H9 (cell line): Measurements from ENCODE around the gene KRT86. TPM values are rescaled to one million over a fixed set of nuclear protein-coding genes. Genes with fewer than 3 reads are reported as not detected.
A peak's percentile ranks its signal among the peaks of the same experiment; 100 is the strongest.

Experiments
- DNase-seq: peaks from one replicate; pipeline ENCODE4 v3.0.0-alpha.2; 2017
- H2AFZ ChIP-seq: one replicate; pipeline ENCODE4 v1.6.1; 2013; ENCODE audit warnings: mild to moderate bottlenecking, low read length, control low read depth, moderate library complexity
- H2AK5ac ChIP-seq: 2 replicates; pipeline ENCODE4 v1.6.1; 2013; ENCODE audit warnings: low read length, control low read depth, mixed read lengths; ENCODE audit not compliant: insufficient read length
- H2BK120ac ChIP-seq: one replicate; pipeline ENCODE4 v1.6.1; 2013; ENCODE audit warnings: low read depth, mild to moderate bottlenecking, low read length, control low read depth, inconsistent platforms; ENCODE audit not compliant: poor library complexity, severe bottlenecking
- H2BK12ac ChIP-seq: 2 replicates; pipeline ENCODE4 v1.6.1; 2013; ENCODE audit warnings: low read length, control low read depth, mixed read lengths, low read depth; ENCODE audit not compliant: insufficient read length
- H2BK15ac ChIP-seq: 2 replicates; pipeline ENCODE4 v1.6.1; 2013; ENCODE audit warnings: low read depth, low read length, control low read depth
- H2BK20ac ChIP-seq: one replicate; pipeline ENCODE4 v1.6.1; 2013; ENCODE audit warnings: low read depth, mild to moderate bottlenecking, low read length, control low read depth, inconsistent platforms; ENCODE audit not compliant: poor library complexity, severe bottlenecking
- H2BK5ac ChIP-seq: 2 replicates; pipeline ENCODE4 v1.6.1; 2013; ENCODE audit warnings: low read length, control low read depth, mixed read lengths; ENCODE audit not compliant: insufficient read length
- H3K14ac ChIP-seq: 2 replicates; pipeline ENCODE4 v1.6.1; 2013; ENCODE audit warnings: low read length, control low read depth; ENCODE audit not compliant: insufficient read depth
- H3K18ac ChIP-seq: 2 replicates; pipeline ENCODE4 v1.6.1; 2013; ENCODE audit warnings: low read depth, mild to moderate bottlenecking, mixed read lengths, low read length, control low read depth; ENCODE audit not compliant: insufficient read length
- H3K23ac ChIP-seq: 2 replicates; pipeline ENCODE4 v1.6.1; 2013; ENCODE audit warnings: low read length, control low read depth, mixed read lengths, low read depth; ENCODE audit not compliant: insufficient read length
- H3K23me2 ChIP-seq: 2 replicates; pipeline ENCODE4 v1.6.1; 2013; ENCODE audit warnings: low read depth, mild to moderate bottlenecking, mixed read lengths, low read length, control low read depth; ENCODE audit not compliant: insufficient read length, poor library complexity, severe bottlenecking
- H3K27ac ChIP-seq: 2 replicates; pipeline ENCODE4 v1.5.1; 2013; ENCODE audit warnings: low read length, control low read depth, mixed read lengths, low read depth; ENCODE audit not compliant: insufficient read length
- H3K27me3 ChIP-seq: 2 replicates; pipeline ENCODE4 v1.6.1; 2013; ENCODE audit warnings: low read length, control low read depth, inconsistent platforms; ENCODE audit not compliant: insufficient read depth
- H3K4ac ChIP-seq: 2 replicates; pipeline ENCODE4 v1.6.1; 2013; ENCODE audit warnings: low read depth, mild to moderate bottlenecking, control low read depth, inconsistent platforms, low read length, moderate library complexity
- H3K4me1 ChIP-seq: 2 replicates; pipeline ENCODE4 v1.6.1; 2013; ENCODE audit warnings: low read length, control low read depth, inconsistent platforms; ENCODE audit not compliant: insufficient read depth
- H3K4me2 ChIP-seq: 2 replicates; pipeline ENCODE4 v1.6.1; 2013; ENCODE audit warnings: low read length, control low read depth, mixed read lengths; ENCODE audit not compliant: insufficient read length, insufficient read depth
- H3K56ac ChIP-seq: 2 replicates; pipeline ENCODE4 v1.6.1; 2013; ENCODE audit warnings: low read depth, mild to moderate bottlenecking, mixed read lengths, low read length, control low read depth; ENCODE audit not compliant: insufficient read length
- H3K79me1 ChIP-seq: 2 replicates; pipeline ENCODE4 v1.6.1; 2013; ENCODE audit warnings: low read depth, mild to moderate bottlenecking, moderate library complexity, low read length, control low read depth, inconsistent platforms; ENCODE audit not compliant: insufficient read depth, poor library complexity, severe bottlenecking
- H3K79me2 ChIP-seq: 2 replicates; pipeline ENCODE4 v1.6.1; 2013; ENCODE audit warnings: low read length, control low read depth, inconsistent platforms; ENCODE audit not compliant: insufficient read depth
- H3K9ac ChIP-seq: 2 replicates; pipeline ENCODE4 v1.6.1; 2013; ENCODE audit warnings: low read length, control low read depth, mixed read lengths; ENCODE audit not compliant: insufficient read length; ENCODE audit errors: extremely low read depth
- H3K9me3 ChIP-seq: one replicate; pipeline ENCODE4 v1.6.1; 2013; ENCODE audit warnings: low read depth, low read length, inconsistent platforms; ENCODE audit not compliant: control insufficient read depth
- H3T11ph ChIP-seq: one replicate; pipeline ENCODE4 v1.6.1; 2013; ENCODE audit warnings: mild to moderate bottlenecking, low read length, control low read depth, inconsistent platforms
- H4K20me1 ChIP-seq: one replicate; pipeline ENCODE4 v1.6.1; 2013; ENCODE audit not compliant: control insufficient read depth, insufficient read length, insufficient read depth
- H4K5ac ChIP-seq: 2 replicates; pipeline ENCODE4 v1.6.1; 2013; ENCODE audit warnings: low read depth, mild to moderate bottlenecking, mixed read lengths, low read length, control low read depth; ENCODE audit not compliant: insufficient read length
- H4K8ac ChIP-seq: replicated peaks from 2 replicates; pipeline ENCODE4 v1.6.1; 2013; ENCODE audit warnings: low read length, control low read depth, mixed read lengths, low read depth; ENCODE audit not compliant: insufficient read length
- H4K91ac ChIP-seq: 2 replicates; pipeline ENCODE4 v1.6.1; 2013; ENCODE audit warnings: low read depth, mild to moderate bottlenecking, moderate library complexity, mixed read lengths, low read length, control low read depth; ENCODE audit not compliant: insufficient read length
- H3K27ac Mint-ChIP-seq, 3 experiments: 2 replicates in 2 of 3; 3 replicates in 1 of 3; pipeline ENCODE4 v1.8.0; 2020 to 2021; ENCODE audit warnings: mixed read lengths in 3 of 3, mild to moderate bottlenecking in 1 of 3, moderate library complexity in 1 of 3
- H3K27me3 Mint-ChIP-seq: 2 replicates; pipeline ENCODE4 v1.8.0; 2021; ENCODE audit warnings: low read depth, mild to moderate bottlenecking, moderate library complexity, mixed read lengths
- H3K36me3 Mint-ChIP-seq, 3 experiments: 2 replicates in 2 of 3; 3 replicates in 1 of 3; pipeline ENCODE4 v1.8.0; 2020 to 2021; ENCODE audit warnings: low read depth in 3 of 3, mixed read lengths in 3 of 3; ENCODE audit not compliant: insufficient read depth in 1 of 3
- H3K4me1 Mint-ChIP-seq, 2 experiments: 2 replicates each; pipeline ENCODE4 v1.8.0; 2020; ENCODE audit warnings: mixed read lengths in 2 of 2
- H3K4me3 Mint-ChIP-seq, 2 experiments: 2 replicates in 1 of 2; 3 replicates in 1 of 2; pipeline ENCODE4 v1.8.0; 2020 to 2021; ENCODE audit warnings: mild to moderate bottlenecking in 2 of 2, mixed read lengths in 2 of 2, moderate library complexity in 1 of 2
- H3K9me3 Mint-ChIP-seq, 2 experiments: 2 replicates in 1 of 2; 3 replicates in 1 of 2; pipeline ENCODE4 v1.8.0; 2020; ENCODE audit warnings: mild to moderate bottlenecking in 2 of 2, mixed read lengths in 2 of 2, moderate library complexity in 1 of 2
- CTCF ChIP-seq: fragments of 200-600 bp; sonication (generic); conservative IDR thresholded peaks from 3 replicates; pipeline ENCODE4 v1.8.0; 2021; ENCODE audit warnings: antibody characterized with exemption, mild to moderate bottlenecking
- WGBS: extraction: QIAGEN DNeasy Blood & Tissue Kit; methylation state at CpG from one replicate; pipeline ENCODE4 v1.1.7; 2013; ENCODE audit warnings: missing lambda C conversion rate, low lambda C conversion rate, mixed read lengths; ENCODE audit not compliant: insufficient read length; ENCODE audit errors: extremely low coverage; 5-methylcytosine and 5-hydroxymethylcytosine counted together
- total RNA-seq: library from RNA; stranded (reverse); gene quantifications from 2 replicates; pipeline ENCODE4 v1.2.1, GENCODE V29; 2021

The KRT86 gene
- total RNA-seq, 1 experiment from 2014 or later: not detected

- H3K4me1 Mint-ChIP-seq: peaks cover 39 to 44% of the 10 kb centered on the region in 2 experiments
- peaks cover 8% of the 10 kb centered on the region for H3K27me3 ChIP-seq
- H3K36me3 Mint-ChIP-seq: peaks cover 2 to 12% (median 2%) of the 10 kb centered on the region in 3 experiments; a peak in 4 of 7 replicates
These were observed 43.8 kb upstream of the KRT86 start for GRCh38 chr12:52230364-52231281.

More at GRCh38 chr12:52230364-52231281, 43.8 kb upstream of the KRT86 start:
- Histone ChIP-seq H3K4ac (no peak overlapping the region), H2AK5ac (no peak overlapping the region), H4K91ac (no peak overlapping the region), H2BK5ac (no peak overlapping the region), H3K79me2 (no peaks in the 10 kb centered on the region), H4K20me1 (no peaks in the 10 kb centered on the region), H3K9me3 (no peaks in the 10 kb centered on the region), H3K4me2 (no peak overlapping the region), H4K5ac (no peak overlapping the region), H3K27ac (no peak overlapping the region), H3T11ph (no peak overlapping the region), H2BK20ac (no peak overlapping the region), H2BK12ac (no peak overlapping the region), H3K23me2 (peaks cover 12% of the 10 kb centered on the region), H3K18ac (no peak overlapping the region), H4K8ac (no peak overlapping the region), H2BK120ac (no peak overlapping the region), H3K23ac (no peak overlapping the region), H3K14ac (no peak overlapping the region), H3K56ac (no peak overlapping the region), H2AFZ (no peak overlapping the region), H3K9ac (no peak overlapping the region), H2BK15ac (no peak overlapping the region), H3K79me1 (no peaks in the 10 kb centered on the region), H3K4me1 (peaks cover 2% of the 10 kb centered on the region; the same call in 1 of the 2 replicates)
- Mint-ChIP-seq H3K27ac (peak overlapping the region in 1 of 3 experiments; percentile 78; a peak in 2 of 7 replicates), H3K9me3 (no peaks in the 10 kb centered on the region), H3K4me3 (peak overlapping the region in 1 of 2 experiments; percentile 31; a peak in 1 of 5 replicates), H3K27me3 (peaks cover 84% of the 10 kb centered on the region)
- no peak for DNase-seq
- no CpG with 5 or more reads among the region's 8 CpGs for WGBS
- no peak for TF ChIP-seq CTCF
